HepG2 (cell line): ENCODE measurements around the gene SCYGR5. TPM values are rescaled to one million over a fixed set of nuclear protein-coding genes. Genes with fewer than 3 reads are reported as not detected.

Experiments
- ADNP ChIP-seq: sonication (generic); formaldehyde crosslinking; IDR thresholded peaks from 2 replicates; pipeline ENCODE4 v1.4.0; 2020; ENCODE audit warnings: missing genetic modification reagents
- ARNT ChIP-seq: fragments of 450-650 bp; IDR thresholded peaks from 2 replicates; pipeline ENCODE4 v1.6.1; 2017
- ATF1 ChIP-seq: IDR thresholded peaks from 2 replicates; pipeline ENCODE4 v1.6.1; 2016; ENCODE audit warnings: mild to moderate bottlenecking, control low read depth
- CCDC6 ChIP-seq: sonication (generic); formaldehyde crosslinking; IDR thresholded peaks from 2 replicates; pipeline ENCODE4 v1.8.1; 2022; ENCODE audit warnings: mild to moderate bottlenecking, missing genetic modification reagents, moderate library complexity
- CREB1 ChIP-seq, 2 experiments: fragments of 450-650 bp in 1 of 2; IDR thresholded peaks; 2 replicates each; pipeline ENCODE4 v1.6.1; 2016 to 2017; ENCODE audit warnings: control low read depth in 1 of 2, mild to moderate bottlenecking in 1 of 2, missing compliant biosample characterization in 1 of 2, missing genetic modification characterization in 1 of 2
- EEA1 ChIP-seq: sonication (generic); formaldehyde crosslinking; IDR thresholded peaks from 2 replicates; pipeline ENCODE4 v1.5.1; 2020; ENCODE audit warnings: mild to moderate bottlenecking, missing genetic modification reagents, borderline replicate concordance
- HDAC2 ChIP-seq: sonication (generic); formaldehyde crosslinking; IDR thresholded peaks from 2 replicates; pipeline ENCODE4 v1.4.0; 2020; ENCODE audit warnings: missing genetic modification reagents
- LCORL ChIP-seq, 2 experiments: fragments of 450-650 bp in 1 of 2; sonication (generic) in 1 of 2; formaldehyde crosslinking in 1 of 2; IDR thresholded peaks; 2 replicates each; pipeline versions ENCODE4 v1.5.0 to v1.6.1; 2017 to 2020; ENCODE audit warnings: antibody characterized with exemption in 1 of 2, missing genetic modification reagents in 1 of 2
- MEF2D ChIP-seq: sonication (generic); formaldehyde crosslinking; IDR thresholded peaks from 2 replicates; pipeline ENCODE4 v1.5.1; 2020; ENCODE audit warnings: mild to moderate bottlenecking, missing genetic modification reagents
- SNAI1 ChIP-seq: sonication (generic); formaldehyde crosslinking; IDR thresholded peaks from 2 replicates; pipeline ENCODE4 v1.5.0; 2020; ENCODE audit warnings: mild to moderate bottlenecking, missing genetic modification reagents, borderline replicate concordance
- SUZ12 ChIP-seq: fragments of 150-350 bp; IDR thresholded peaks from 2 replicates; pipeline ENCODE4 v1.6.1; 2014; ENCODE audit warnings: low read depth, low read length
- TARDBP ChIP-seq: sonication (generic); formaldehyde crosslinking; IDR thresholded peaks from 2 replicates; pipeline ENCODE4 v1.8.0; 2022; ENCODE audit warnings: mild to moderate bottlenecking, missing genetic modification reagents
- YY1 ChIP-seq: IDR thresholded peaks from 2 replicates; pipeline ENCODE4 v1.6.1; 2011; ENCODE audit warnings: low read length, low read depth, moderate library complexity, mild to moderate bottlenecking; ENCODE audit not compliant: insufficient read depth, insufficient replicate concordance
- ZEB1 ChIP-seq: IDR thresholded peaks from 2 replicates; pipeline ENCODE4 v1.6.1; 2012; ENCODE audit warnings: mild to moderate bottlenecking, low read depth, inconsistent platforms; ENCODE audit not compliant: insufficient replicate concordance
- ZNF124 ChIP-seq: sonication (generic); formaldehyde crosslinking; IDR thresholded peaks from 2 replicates; pipeline ENCODE4 v1.4.0; 2020; ENCODE audit warnings: missing genetic modification reagents
- ZNF510 ChIP-seq: sonication (generic); formaldehyde crosslinking; IDR thresholded peaks from 2 replicates; pipeline ENCODE4 v1.4.0; 2020; ENCODE audit warnings: low read depth, mild to moderate bottlenecking, missing genetic modification reagents
- polyA plus RNA-seq, 8 experiments: library from polyadenylated mRNA; depleted of rRNA in 3 of 8; stranded (reverse) in 7 of 8; unstranded in 1 of 8; fragments of >200 nt; fragmentation: Illumina TruSeq in 4 of 8; extraction: Trizol in 4 of 8; gene quantifications; 2 replicates each; pipeline versions ENCODE4 v1.2.1 to v1.2.3, GENCODE V29; 2011 to 2016; ENCODE audit warnings: low read depth in 4 of 8, missing spikeins in 1 of 8, mixed read lengths in 1 of 8; ENCODE audit not compliant: insufficient read depth in 1 of 8
- total RNA-seq, 5 experiments: library from RNA; depleted of rRNA; stranded (reverse); fragments of >200 nt; fragmentation: Illumina TruSeq; extraction: Trizol; gene quantifications; 2 replicates each; pipeline ENCODE4 v1.2.3, GENCODE V29; 2016; ENCODE audit warnings: low read depth in 1 of 5
- TF ChIP-seq, protein P1 (sequence below): sonication (generic); formaldehyde crosslinking; IDR thresholded peaks from 2 replicates; pipeline ENCODE4 v1.4.0; 2020; ENCODE audit warnings: missing genetic modification reagents; ENCODE audit errors: not compliant biosample characterization
- TF ChIP-seq, protein P2 (sequence below): sonication (generic); formaldehyde crosslinking; IDR thresholded peaks from 2 replicates; pipeline ENCODE4 v1.4.0; 2020; ENCODE audit warnings: missing genetic modification reagents
- TF ChIP-seq, protein P3 (sequence below): sonication (generic); formaldehyde crosslinking; conservative IDR thresholded peaks from 2 replicates; pipeline ENCODE4 v1.8.0; 2022; ENCODE audit warnings: low read depth, missing genetic modification reagents
- TF ChIP-seq, protein P4 (sequence below): IDR thresholded peaks from 2 replicates; pipeline ENCODE4 v1.4.0; 2020; ENCODE audit warnings: mild to moderate bottlenecking, missing genetic modification reagents
- TF ChIP-seq, protein P5 (sequence below): sonication (generic); formaldehyde crosslinking; IDR thresholded peaks from 2 replicates; pipeline ENCODE4 v1.9.0; 2021; ENCODE audit warnings: missing genetic modification reagents, mild to moderate bottlenecking, borderline replicate concordance

Gene SCYGR5
- total and polyA plus RNA-seq, 2 of the 13 experiments (the other 11 are each of a cell fraction or from before 2014, with no cell fraction given): not detected

DNA sequence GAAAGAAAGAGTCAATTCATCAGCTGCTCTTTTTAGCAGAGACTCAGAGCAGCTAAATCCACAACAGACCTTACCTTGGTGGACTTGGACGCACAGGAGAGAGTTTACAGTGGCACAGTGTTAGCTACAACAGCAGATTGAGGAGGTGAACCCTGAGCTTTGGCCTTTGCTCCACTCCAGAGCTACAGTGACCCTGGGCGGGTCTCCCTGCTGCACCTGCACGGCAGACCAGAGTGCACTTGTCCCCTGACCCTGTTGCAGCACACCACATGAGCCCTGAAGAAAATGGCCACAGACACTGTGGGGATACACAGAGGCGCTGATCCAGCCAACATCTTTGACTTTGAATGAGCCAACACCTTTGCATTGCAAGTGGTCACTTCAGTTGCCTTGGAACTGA is 40.3 kb downstream of the SCYGR5 start (continued):
- TF ChIP-seq SUZ12 (no peak), CCDC6 (CRISPR knock-in tag) (no peak; the same call in 1 of the 2 replicates), CREB1 (IDR thresholded peaks at IDR 0.05) (no peak), CREB1 (CRISPR knock-in tag; IDR thresholded peaks at IDR 0.05) (peak; percentile 13; the same call in 1 of the 2 replicates), ZNF510 (CRISPR knock-in tag) (no peak), ARNT (no peak), TARDBP (CRISPR knock-in tag) (peak; percentile 65; the same call in 1 of the 2 replicates), HDAC2 (CRISPR knock-in tag) (peak; percentile 78), LCORL (IDR thresholded peaks at IDR 0.05) (no peak), LCORL (CRISPR knock-in tag; IDR thresholded peaks at IDR 0.05) (peak; percentile 84), SNAI1 (0 out of 2 replicates have a peak, but pooled peaks have one; percentile 39), EEA1 (no peak), ZNF124 (CRISPR knock-in tag) (0 out of 2 replicates have a peak, but pooled peaks have one; percentile 19), ADNP (no peak), MEF2D (peak; percentile 77; the same call in 1 of the 2 replicates), ZEB1 (peak; percentile 73), YY1 (peak; percentile 47), ATF1 (CRISPR knock-in tag) (no peak)
- TF ChIP-seq, protein P1, sequence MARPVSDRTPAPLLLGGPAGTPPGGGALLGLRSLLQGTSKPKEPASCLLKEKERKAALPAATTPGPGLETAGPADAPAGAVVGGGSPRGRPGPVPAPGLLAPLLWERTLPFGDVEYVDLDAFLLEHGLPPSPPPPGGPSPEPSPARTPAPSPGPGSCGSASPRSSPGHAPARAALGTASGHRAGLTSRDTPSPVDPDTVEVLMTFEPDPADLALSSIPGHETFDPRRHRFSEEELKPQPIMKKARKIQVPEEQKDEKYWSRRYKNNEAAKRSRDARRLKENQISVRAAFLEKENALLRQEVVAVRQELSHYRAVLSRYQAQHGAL (CRISPR knock-in tag): no peak
- TF ChIP-seq, protein P2, sequence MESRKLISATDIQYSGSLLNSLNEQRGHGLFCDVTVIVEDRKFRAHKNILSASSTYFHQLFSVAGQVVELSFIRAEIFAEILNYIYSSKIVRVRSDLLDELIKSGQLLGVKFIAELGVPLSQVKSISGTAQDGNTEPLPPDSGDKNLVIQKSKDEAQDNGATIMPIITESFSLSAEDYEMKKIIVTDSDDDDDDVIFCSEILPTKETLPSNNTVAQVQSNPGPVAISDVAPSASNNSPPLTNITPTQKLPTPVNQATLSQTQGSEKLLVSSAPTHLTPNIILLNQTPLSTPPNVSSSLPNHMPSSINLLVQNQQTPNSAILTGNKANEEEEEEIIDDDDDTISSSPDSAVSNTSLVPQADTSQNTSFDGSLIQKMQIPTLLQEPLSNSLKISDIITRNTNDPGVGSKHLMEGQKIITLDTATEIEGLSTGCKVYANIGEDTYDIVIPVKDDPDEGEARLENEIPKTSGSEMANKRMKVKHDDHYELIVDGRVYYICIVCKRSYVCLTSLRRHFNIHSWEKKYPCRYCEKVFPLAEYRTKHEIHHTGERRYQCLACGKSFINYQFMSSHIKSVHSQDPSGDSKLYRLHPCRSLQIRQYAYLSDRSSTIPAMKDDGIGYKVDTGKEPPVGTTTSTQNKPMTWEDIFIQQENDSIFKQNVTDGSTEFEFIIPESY (CRISPR knock-in tag): peak; percentile 63; the same call in 1 of the 2 replicates
- TF ChIP-seq, protein P3, sequence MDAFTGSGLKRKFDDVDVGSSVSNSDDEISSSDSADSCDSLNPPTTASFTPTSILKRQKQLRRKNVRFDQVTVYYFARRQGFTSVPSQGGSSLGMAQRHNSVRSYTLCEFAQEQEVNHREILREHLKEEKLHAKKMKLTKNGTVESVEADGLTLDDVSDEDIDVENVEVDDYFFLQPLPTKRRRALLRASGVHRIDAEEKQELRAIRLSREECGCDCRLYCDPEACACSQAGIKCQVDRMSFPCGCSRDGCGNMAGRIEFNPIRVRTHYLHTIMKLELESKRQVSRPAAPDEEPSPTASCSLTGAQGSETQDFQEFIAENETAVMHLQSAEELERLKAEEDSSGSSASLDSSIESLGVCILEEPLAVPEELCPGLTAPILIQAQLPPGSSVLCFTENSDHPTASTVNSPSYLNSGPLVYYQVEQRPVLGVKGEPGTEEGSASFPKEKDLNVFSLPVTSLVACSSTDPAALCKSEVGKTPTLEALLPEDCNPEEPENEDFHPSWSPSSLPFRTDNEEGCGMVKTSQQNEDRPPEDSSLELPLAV: no peak
- TF ChIP-seq, protein P4, sequence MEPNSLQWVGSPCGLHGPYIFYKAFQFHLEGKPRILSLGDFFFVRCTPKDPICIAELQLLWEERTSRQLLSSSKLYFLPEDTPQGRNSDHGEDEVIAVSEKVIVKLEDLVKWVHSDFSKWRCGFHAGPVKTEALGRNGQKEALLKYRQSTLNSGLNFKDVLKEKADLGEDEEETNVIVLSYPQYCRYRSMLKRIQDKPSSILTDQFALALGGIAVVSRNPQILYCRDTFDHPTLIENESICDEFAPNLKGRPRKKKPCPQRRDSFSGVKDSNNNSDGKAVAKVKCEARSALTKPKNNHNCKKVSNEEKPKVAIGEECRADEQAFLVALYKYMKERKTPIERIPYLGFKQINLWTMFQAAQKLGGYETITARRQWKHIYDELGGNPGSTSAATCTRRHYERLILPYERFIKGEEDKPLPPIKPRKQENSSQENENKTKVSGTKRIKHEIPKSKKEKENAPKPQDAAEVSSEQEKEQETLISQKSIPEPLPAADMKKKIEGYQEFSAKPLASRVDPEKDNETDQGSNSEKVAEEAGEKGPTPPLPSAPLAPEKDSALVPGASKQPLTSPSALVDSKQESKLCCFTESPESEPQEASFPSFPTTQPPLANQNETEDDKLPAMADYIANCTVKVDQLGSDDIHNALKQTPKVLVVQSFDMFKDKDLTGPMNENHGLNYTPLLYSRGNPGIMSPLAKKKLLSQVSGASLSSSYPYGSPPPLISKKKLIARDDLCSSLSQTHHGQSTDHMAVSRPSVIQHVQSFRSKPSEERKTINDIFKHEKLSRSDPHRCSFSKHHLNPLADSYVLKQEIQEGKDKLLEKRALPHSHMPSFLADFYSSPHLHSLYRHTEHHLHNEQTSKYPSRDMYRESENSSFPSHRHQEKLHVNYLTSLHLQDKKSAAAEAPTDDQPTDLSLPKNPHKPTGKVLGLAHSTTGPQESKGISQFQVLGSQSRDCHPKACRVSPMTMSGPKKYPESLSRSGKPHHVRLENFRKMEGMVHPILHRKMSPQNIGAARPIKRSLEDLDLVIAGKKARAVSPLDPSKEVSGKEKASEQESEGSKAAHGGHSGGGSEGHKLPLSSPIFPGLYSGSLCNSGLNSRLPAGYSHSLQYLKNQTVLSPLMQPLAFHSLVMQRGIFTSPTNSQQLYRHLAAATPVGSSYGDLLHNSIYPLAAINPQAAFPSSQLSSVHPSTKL (CRISPR knock-in tag): peak; percentile 87
- TF ChIP-seq, protein P5, sequence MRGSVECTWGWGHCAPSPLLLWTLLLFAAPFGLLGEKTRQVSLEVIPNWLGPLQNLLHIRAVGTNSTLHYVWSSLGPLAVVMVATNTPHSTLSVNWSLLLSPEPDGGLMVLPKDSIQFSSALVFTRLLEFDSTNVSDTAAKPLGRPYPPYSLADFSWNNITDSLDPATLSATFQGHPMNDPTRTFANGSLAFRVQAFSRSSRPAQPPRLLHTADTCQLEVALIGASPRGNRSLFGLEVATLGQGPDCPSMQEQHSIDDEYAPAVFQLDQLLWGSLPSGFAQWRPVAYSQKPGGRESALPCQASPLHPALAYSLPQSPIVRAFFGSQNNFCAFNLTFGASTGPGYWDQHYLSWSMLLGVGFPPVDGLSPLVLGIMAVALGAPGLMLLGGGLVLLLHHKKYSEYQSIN (CRISPR knock-in tag): no peak
